Measurements from ENCODE around the gene ENTHD1.

Gene ENTHD1

GRCh38 chr22:39733191-39733590 is 160.4 kb downstream of the ENTHD1 start:
- Histone ChIP-seq H4K20me1 (ENCODE audit: insufficient read depth, low read length) (no peaks in the 10 kb centered on the region), H3K4me2 (ENCODE audit: low read length) (no peak overlapping the region), H3K9ac (ENCODE audit: low read length) (no peak overlapping the region), H3K27me3 (ENCODE audit: insufficient read depth, low read length) (peaks cover 7% of the 10 kb centered on the region; the same call in 1 of the 2 replicates), H3K4me3 (ENCODE audit: low read depth, low read length, poor library complexity, severe bottlenecking) (no peak overlapping the region), H2AFZ (ENCODE audit: low read length) (no peak overlapping the region), H3K79me2 (ENCODE audit: insufficient read depth, low read length) (no peaks in the 10 kb centered on the region), H3K4me1 (ENCODE audit: insufficient read depth, low read length, severe bottlenecking) (no peaks in the 10 kb centered on the region), H3F3A (ENCODE audit: insufficient read depth, low read length) (no peaks in the 10 kb centered on the region), H3K27ac (ENCODE audit: low read depth, low read length, poor library complexity, severe bottlenecking) (no peak overlapping the region), H3K9me3 (ENCODE audit: low read length) (no peaks in the 10 kb centered on the region), H3K36me3 (ENCODE audit: insufficient read depth, low read length) (no peaks in the 10 kb centered on the region), H3K9me2 (ENCODE audit: low read depth, low read length) (no peaks in the 10 kb centered on the region)
- no peak for TF ChIP-seq EZH2 (IDR thresholded peaks at IDR 0.05; ENCODE audit: borderline replicate concordance, low read length)
- TF ChIP-seq CTCF (IDR thresholded peaks at IDR 0.05; ENCODE audit: low read length) = no peak

- no peaks in the 10 kb centered on the region for H3K79me2 ChIP-seq (ENCODE audit: insufficient read depth, low read length)
- TF ChIP-seq EZH2 (IDR thresholded peaks at IDR 0.05; ENCODE audit: borderline replicate concordance, low read length) = no peak
- no peak for TF ChIP-seq CTCF (IDR thresholded peaks at IDR 0.05; ENCODE audit: low read length)
- H3K27me3 ChIP-seq (ENCODE audit: insufficient read depth, low read length) = peaks cover 8% of the 10 kb centered on the region; the same call in 1 of the 2 replicates
- H3K4me3 ChIP-seq (ENCODE audit: low read depth, low read length, poor library complexity, severe bottlenecking) = no peak overlapping the region
- no peaks in the 10 kb centered on the region for H3K9me2 ChIP-seq (ENCODE audit: low read depth, low read length)
- H4K20me1 ChIP-seq (ENCODE audit: insufficient read depth, low read length) = no peaks in the 10 kb centered on the region
- H3F3A ChIP-seq (ENCODE audit: insufficient read depth, low read length) = no peaks in the 10 kb centered on the region
- H3K27ac ChIP-seq (ENCODE audit: low read depth, low read length, poor library complexity, severe bottlenecking) = no peak overlapping the region
- H3K36me3 ChIP-seq (ENCODE audit: insufficient read depth, low read length) = no peaks in the 10 kb centered on the region
- H3K9me3 ChIP-seq (ENCODE audit: low read length) = no peaks in the 10 kb centered on the region
- H3K9ac ChIP-seq (ENCODE audit: low read length) = no peak overlapping the region
- no peaks in the 10 kb centered on the region for H3K4me1 ChIP-seq (ENCODE audit: insufficient read depth, low read length, severe bottlenecking)
- H2AFZ ChIP-seq (ENCODE audit: low read length) = no peak overlapping the region
- H3K4me2 ChIP-seq (ENCODE audit: low read length) = no peak overlapping the region
Observed at GRCh38 chr22:39732625-39733024, 160.9 kb downstream of the ENTHD1 start.

GRCh38 chr22:39731881-39732555 is 161.5 kb downstream of the ENTHD1 start:
- Histone ChIP-seq H3K27me3 (ENCODE audit: insufficient read depth, low read length) (peaks cover 8% of the 10 kb centered on the region; the same call in 1 of the 2 replicates), H3K79me2 (ENCODE audit: insufficient read depth, low read length) (no peaks in the 10 kb centered on the region), H3K9ac (ENCODE audit: low read length) (no peak overlapping the region), H3K9me3 (ENCODE audit: low read length) (no peaks in the 10 kb centered on the region), H2AFZ (ENCODE audit: low read length) (no peak overlapping the region), H3F3A (ENCODE audit: insufficient read depth, low read length) (no peaks in the 10 kb centered on the region), H4K20me1 (ENCODE audit: insufficient read depth, low read length) (no peaks in the 10 kb centered on the region), H3K27ac (ENCODE audit: low read depth, low read length, poor library complexity, severe bottlenecking) (no peak overlapping the region), H3K4me1 (ENCODE audit: insufficient read depth, low read length, severe bottlenecking) (no peaks in the 10 kb centered on the region), H3K36me3 (ENCODE audit: insufficient read depth, low read length) (no peaks in the 10 kb centered on the region), H3K4me2 (ENCODE audit: low read length) (no peak overlapping the region), H3K9me2 (ENCODE audit: low read depth, low read length) (no peaks in the 10 kb centered on the region), H3K4me3 (ENCODE audit: low read depth, low read length, poor library complexity, severe bottlenecking) (no peak overlapping the region)
- TF ChIP-seq EZH2 (IDR thresholded peaks at IDR 0.05; ENCODE audit: borderline replicate concordance, low read length) (no peak), CTCF (IDR thresholded peaks at IDR 0.05; ENCODE audit: low read length) (no peak)
